Loucy (cell line): ENCODE data around the gene NCMAP.

Experiments used
- CTCF ChIP-seq: fragments of 200-600 bp; sonication (generic); conservative IDR thresholded peaks from 2 replicates; pipeline ENCODE4 v1.5.1; 2014; ENCODE audit warnings: mild to moderate bottlenecking, antibody characterized with exemption, low read length
- EZH2phosphoT487 ChIP-seq: fragments of 200-600 bp; IDR thresholded peaks from 2 replicates; pipeline ENCODE4 v1.6.1; 2018; ENCODE audit warnings: antibody characterized with exemption, mild to moderate bottlenecking, moderate library complexity, borderline replicate concordance

GRCh38 chr1:24639881-24640280 lies 84.0 kb downstream of the NCMAP start:
- TF ChIP-seq CTCF (no peak), EZH2phosphoT487 (no peak)
